SK-N-SH (cell line): ENCODE measurements around the gene LGI4. TPM values are rescaled to one million over a fixed set of nuclear protein-coding genes. Genes with fewer than 3 reads are reported as not detected.

Source experiments
- CTCF ChIA-PET: fragments of 300-600, 350-600 bp; formaldehyde crosslinking; extraction: SDS; loops from one replicate; lab custom pipeline; 2021; lab: Yijun Ruan, JAX
- POLR2A ChIA-PET: fragments of 350-600 bp; sonication (Branson Sonifier 250); formaldehyde crosslinking; extraction: SDS; loops from one replicate; lab custom pipeline; 2020; ENCODE audit warnings: antibody characterized with exemption, inconsistent platforms; lab: Yijun Ruan, JAX
- DNase-seq: peaks from one replicate; pipeline ENCODE4 v3.0.0; 2012
- H2AFZ ChIP-seq: fragments of 200-600 bp; sonication (generic); 2 replicates; pipeline ENCODE4 v1.8.1; 2016; ENCODE audit warnings: antibody characterized with exemption, mild to moderate bottlenecking, low read depth
- H3F3A ChIP-seq: fragments of 200-600 bp; sonication (generic); replicated peaks from 2 replicates; pipeline ENCODE3; 2016; ENCODE audit warnings: antibody characterized with exemption, mild to moderate bottlenecking; ENCODE audit not compliant: insufficient read depth
- H3K27ac ChIP-seq, 2 experiments: fragments of 200-500 bp in 1 of 2; fragments of 200-600 bp in 1 of 2; sonication (Bioruptor generic) in 1 of 2; sonication (generic), shearing (Covaris generic) in 1 of 2; 2 replicates each; pipeline versions ENCODE4 v1.5.1 to v1.6.1; 2014 to 2016; ENCODE audit warnings: low read depth in 2 of 2, inconsistent platforms in 1 of 2, low read length in 1 of 2, mild to moderate bottlenecking in 1 of 2, mixed read lengths in 1 of 2
- H3K27me3 ChIP-seq: fragments of 200-600 bp; sonication (generic), shearing (Covaris generic); 2 replicates; pipeline ENCODE4 v1.6.1; 2016; ENCODE audit warnings: mixed run types; ENCODE audit not compliant: insufficient read depth
- H3K36me3 ChIP-seq, 2 experiments: fragments of 200-500 bp in 1 of 2; fragments of 200-600 bp in 1 of 2; sonication (Bioruptor generic) in 1 of 2; sonication (generic) in 1 of 2; replicated peaks in 1 of 2; 2 replicates each; pipeline versions ENCODE3 to v1.5.1; 2014 to 2016; ENCODE audit warnings: low read length in 1 of 2, mild to moderate bottlenecking in 1 of 2; ENCODE audit not compliant: insufficient read depth in 2 of 2, control insufficient read depth in 1 of 2
- H3K4me1 ChIP-seq, 2 experiments: fragments of 200-500 bp in 1 of 2; fragments of 200-600 bp in 1 of 2; sonication (Bioruptor generic) in 1 of 2; sonication (generic), shearing (Covaris generic) in 1 of 2; 2 replicates each; pipeline versions ENCODE4 v1.5.1 to v1.6.1; 2014 to 2016; ENCODE audit warnings: low read depth in 1 of 2, low read length in 1 of 2, mixed run types in 1 of 2; ENCODE audit not compliant: insufficient read depth in 2 of 2, control insufficient read depth in 1 of 2
- H3K4me2 ChIP-seq: fragments of 200-600 bp; sonication (generic), shearing (Covaris generic); 2 replicates; pipeline ENCODE4 v1.6.1; 2017; ENCODE audit warnings: mixed run types
- H3K4me3 ChIP-seq, 2 experiments: fragments of 200-500 bp in 1 of 2; fragments of 200-600 bp in 1 of 2; sonication (Bioruptor generic) in 1 of 2; sonication (generic), shearing (Covaris generic) in 1 of 2; 2 replicates each; pipeline versions ENCODE4 v1.5.1 to v1.8.1; 2014 to 2016; ENCODE audit warnings: low read depth in 2 of 2, inconsistent platforms in 1 of 2, low read length in 1 of 2, mild to moderate bottlenecking in 1 of 2, mixed read lengths in 1 of 2, moderate library complexity in 1 of 2
- H3K79me2 ChIP-seq: fragments of 200-600 bp; sonication (generic); 2 replicates; pipeline ENCODE4 v1.8.1; 2017; ENCODE audit warnings: mild to moderate bottlenecking; ENCODE audit not compliant: insufficient read depth
- H3K9ac ChIP-seq: fragments of 200-600 bp; sonication (generic); 2 replicates; pipeline ENCODE4 v1.6.1; 2017; ENCODE audit warnings: mixed run types
- H3K9me2 ChIP-seq: fragments of 200-600 bp; sonication (generic); 2 replicates; pipeline ENCODE4 v1.6.1; 2017; ENCODE audit warnings: mixed run types
- H3K9me3 ChIP-seq: fragments of 200-600 bp; sonication (generic); 2 replicates; pipeline ENCODE4 v1.6.1; 2017; ENCODE audit warnings: mixed run types, mild to moderate bottlenecking, moderate library complexity
- H4K20me1 ChIP-seq: fragments of 200-600 bp; sonication (generic); 2 replicates; pipeline ENCODE4 v1.6.1; 2017; ENCODE audit warnings: mild to moderate bottlenecking, mixed run types; ENCODE audit not compliant: insufficient read depth
- EP300 ChIP-seq, 2 experiments: IDR thresholded peaks; 2 replicates each; pipeline versions ENCODE4 v1.4.0 to v1.6.1; 2012; ENCODE audit warnings: borderline replicate concordance in 1 of 2, low read depth in 1 of 2, low read length in 1 of 2
- JUND ChIP-seq: IDR thresholded peaks from 2 replicates; pipeline ENCODE4 v1.4.0; 2012
- MEF2A ChIP-seq: IDR thresholded peaks from 2 replicates; pipeline ENCODE4 v1.4.0; 2012; ENCODE audit warnings: low read depth, borderline replicate concordance
- MXI1 ChIP-seq: IDR thresholded peaks from 2 replicates; pipeline ENCODE4 v1.6.1; 2012; ENCODE audit warnings: mild to moderate bottlenecking, low read depth, low read length, improper control_type of control experiment
- NRF1 ChIP-seq: IDR thresholded peaks from 2 replicates; pipeline ENCODE4 v1.6.1; 2012; ENCODE audit warnings: low read depth, mild to moderate bottlenecking, low read length
- RAD21 ChIP-seq: IDR thresholded peaks from 2 replicates; pipeline ENCODE4 v1.6.1; 2012; ENCODE audit warnings: mild to moderate bottlenecking, low read length
- RCOR1 ChIP-seq: fragments of 150-350 bp; IDR thresholded peaks from 2 replicates; pipeline ENCODE4 v1.6.1; 2017; ENCODE audit warnings: antibody characterized with exemption, low read length
- RFX5 ChIP-seq: IDR thresholded peaks from 2 replicates; pipeline ENCODE4 v1.6.1; 2012; ENCODE audit warnings: mild to moderate bottlenecking, improper control_type of control experiment, low read length
- RXRA ChIP-seq: IDR thresholded peaks from 2 replicates; pipeline ENCODE4 v1.4.0; 2012; ENCODE audit warnings: low read depth, mild to moderate bottlenecking, borderline replicate concordance
- SIN3A ChIP-seq: IDR thresholded peaks from 2 replicates; pipeline ENCODE4 v1.6.1; 2012; ENCODE audit warnings: low read depth, mild to moderate bottlenecking, low read length, moderate library complexity, borderline replicate concordance
- SMC3 ChIP-seq: IDR thresholded peaks from 2 replicates; pipeline ENCODE4 v1.6.1; 2012; ENCODE audit warnings: low read depth, low read length, improper control_type of control experiment
- TAF1 ChIP-seq: IDR thresholded peaks from 2 replicates; pipeline ENCODE4 v1.6.1; 2012; ENCODE audit warnings: low read depth, mild to moderate bottlenecking, low read length, moderate library complexity, borderline replicate concordance
- TEAD4 ChIP-seq: IDR thresholded peaks from 2 replicates; pipeline ENCODE4 v1.4.0; 2012; ENCODE audit warnings: mild to moderate bottlenecking, borderline replicate concordance; ENCODE audit not compliant: insufficient read depth
- YY1 ChIP-seq: IDR thresholded peaks from 2 replicates; pipeline ENCODE4 v1.4.0; 2012; ENCODE audit warnings: low read depth, mild to moderate bottlenecking
- WGBS: methylation state at CpG from one replicate; pipeline ENCODE4 v1.1.6; 2017; ENCODE audit warnings: low lambda C conversion rate; 5-methylcytosine and 5-hydroxymethylcytosine counted together
- polyA plus RNA-seq, 3 experiments: library from polyadenylated mRNA; depleted of rRNA; stranded (reverse); fragments of >200 nt; gene quantifications; 2 replicates each; pipeline ENCODE4 v1.2.3, GENCODE V29; 2012
- TF ChIP-seq, protein P1 (sequence below): IDR thresholded peaks from 2 replicates; pipeline ENCODE4 v1.4.0; 2012; ENCODE audit warnings: low read depth, borderline replicate concordance
- TF ChIP-seq, protein P2 (sequence below): IDR thresholded peaks from 2 replicates; pipeline ENCODE4 v1.6.1; 2012; ENCODE audit warnings: mild to moderate bottlenecking, low read depth, low read length, moderate library complexity
- TF ChIP-seq, protein P3 (sequence below): IDR thresholded peaks from 2 replicates; pipeline ENCODE4 v1.4.0; 2012; ENCODE audit warnings: low read depth, borderline replicate concordance

LGI4 gene
- polyA plus RNA-seq, 1 of the 3 experiments (the other 2 are of a cell fraction): 0.05 TPM

DNA sequence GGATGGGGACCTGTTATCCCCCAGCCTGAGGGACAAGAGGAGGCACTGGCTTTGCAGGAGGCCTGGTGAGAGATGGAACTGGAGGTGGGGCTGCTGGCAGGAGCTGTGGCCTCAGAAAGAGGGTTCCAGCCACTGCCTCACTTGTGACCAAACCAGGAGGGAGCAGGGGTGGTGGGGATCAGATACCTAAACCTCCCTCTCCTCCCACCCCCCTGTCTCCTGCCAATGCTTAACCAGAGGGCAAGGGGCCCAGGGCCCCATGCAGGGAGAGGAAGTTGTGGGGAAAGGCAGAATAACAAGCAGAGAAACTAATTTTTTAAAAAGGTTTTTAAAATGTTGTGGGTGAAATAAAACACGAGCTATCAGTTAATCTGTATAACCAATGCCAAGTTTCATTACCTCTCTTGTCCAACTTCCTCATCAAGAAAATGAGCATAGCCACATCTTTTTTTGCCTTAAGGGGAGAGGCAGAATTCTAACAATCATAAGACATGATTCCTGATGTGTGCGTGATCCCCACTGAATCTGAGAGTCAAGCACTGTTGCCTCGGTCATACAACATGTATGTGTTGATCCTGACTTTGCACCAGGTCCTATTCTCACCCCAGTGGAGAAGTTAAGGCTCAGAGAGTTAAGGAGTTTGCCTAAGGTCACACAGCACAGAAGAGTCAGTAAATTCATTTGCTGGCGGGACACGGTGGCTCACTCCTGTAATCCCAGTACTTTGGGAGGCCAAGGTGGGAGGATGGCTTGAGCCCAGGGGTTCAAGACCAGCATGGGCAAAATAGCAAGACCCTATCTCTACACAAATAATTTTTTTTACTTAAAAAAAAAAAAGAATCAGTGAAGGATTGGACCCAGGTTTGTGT, 32.6 kb upstream of the LGI4 start (continued):
- TF ChIP-seq, protein P1, sequence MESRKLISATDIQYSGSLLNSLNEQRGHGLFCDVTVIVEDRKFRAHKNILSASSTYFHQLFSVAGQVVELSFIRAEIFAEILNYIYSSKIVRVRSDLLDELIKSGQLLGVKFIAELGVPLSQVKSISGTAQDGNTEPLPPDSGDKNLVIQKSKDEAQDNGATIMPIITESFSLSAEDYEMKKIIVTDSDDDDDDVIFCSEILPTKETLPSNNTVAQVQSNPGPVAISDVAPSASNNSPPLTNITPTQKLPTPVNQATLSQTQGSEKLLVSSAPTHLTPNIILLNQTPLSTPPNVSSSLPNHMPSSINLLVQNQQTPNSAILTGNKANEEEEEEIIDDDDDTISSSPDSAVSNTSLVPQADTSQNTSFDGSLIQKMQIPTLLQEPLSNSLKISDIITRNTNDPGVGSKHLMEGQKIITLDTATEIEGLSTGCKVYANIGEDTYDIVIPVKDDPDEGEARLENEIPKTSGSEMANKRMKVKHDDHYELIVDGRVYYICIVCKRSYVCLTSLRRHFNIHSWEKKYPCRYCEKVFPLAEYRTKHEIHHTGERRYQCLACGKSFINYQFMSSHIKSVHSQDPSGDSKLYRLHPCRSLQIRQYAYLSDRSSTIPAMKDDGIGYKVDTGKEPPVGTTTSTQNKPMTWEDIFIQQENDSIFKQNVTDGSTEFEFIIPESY: no peak
- TF ChIP-seq, protein P2, sequence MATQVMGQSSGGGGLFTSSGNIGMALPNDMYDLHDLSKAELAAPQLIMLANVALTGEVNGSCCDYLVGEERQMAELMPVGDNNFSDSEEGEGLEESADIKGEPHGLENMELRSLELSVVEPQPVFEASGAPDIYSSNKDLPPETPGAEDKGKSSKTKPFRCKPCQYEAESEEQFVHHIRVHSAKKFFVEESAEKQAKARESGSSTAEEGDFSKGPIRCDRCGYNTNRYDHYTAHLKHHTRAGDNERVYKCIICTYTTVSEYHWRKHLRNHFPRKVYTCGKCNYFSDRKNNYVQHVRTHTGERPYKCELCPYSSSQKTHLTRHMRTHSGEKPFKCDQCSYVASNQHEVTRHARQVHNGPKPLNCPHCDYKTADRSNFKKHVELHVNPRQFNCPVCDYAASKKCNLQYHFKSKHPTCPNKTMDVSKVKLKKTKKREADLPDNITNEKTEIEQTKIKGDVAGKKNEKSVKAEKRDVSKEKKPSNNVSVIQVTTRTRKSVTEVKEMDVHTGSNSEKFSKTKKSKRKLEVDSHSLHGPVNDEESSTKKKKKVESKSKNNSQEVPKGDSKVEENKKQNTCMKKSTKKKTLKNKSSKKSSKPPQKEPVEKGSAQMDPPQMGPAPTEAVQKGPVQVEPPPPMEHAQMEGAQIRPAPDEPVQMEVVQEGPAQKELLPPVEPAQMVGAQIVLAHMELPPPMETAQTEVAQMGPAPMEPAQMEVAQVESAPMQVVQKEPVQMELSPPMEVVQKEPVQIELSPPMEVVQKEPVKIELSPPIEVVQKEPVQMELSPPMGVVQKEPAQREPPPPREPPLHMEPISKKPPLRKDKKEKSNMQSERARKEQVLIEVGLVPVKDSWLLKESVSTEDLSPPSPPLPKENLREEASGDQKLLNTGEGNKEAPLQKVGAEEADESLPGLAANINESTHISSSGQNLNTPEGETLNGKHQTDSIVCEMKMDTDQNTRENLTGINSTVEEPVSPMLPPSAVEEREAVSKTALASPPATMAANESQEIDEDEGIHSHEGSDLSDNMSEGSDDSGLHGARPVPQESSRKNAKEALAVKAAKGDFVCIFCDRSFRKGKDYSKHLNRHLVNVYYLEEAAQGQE: no peak
- TF ChIP-seq, all 33 proteins: peak for 0

DNA sequence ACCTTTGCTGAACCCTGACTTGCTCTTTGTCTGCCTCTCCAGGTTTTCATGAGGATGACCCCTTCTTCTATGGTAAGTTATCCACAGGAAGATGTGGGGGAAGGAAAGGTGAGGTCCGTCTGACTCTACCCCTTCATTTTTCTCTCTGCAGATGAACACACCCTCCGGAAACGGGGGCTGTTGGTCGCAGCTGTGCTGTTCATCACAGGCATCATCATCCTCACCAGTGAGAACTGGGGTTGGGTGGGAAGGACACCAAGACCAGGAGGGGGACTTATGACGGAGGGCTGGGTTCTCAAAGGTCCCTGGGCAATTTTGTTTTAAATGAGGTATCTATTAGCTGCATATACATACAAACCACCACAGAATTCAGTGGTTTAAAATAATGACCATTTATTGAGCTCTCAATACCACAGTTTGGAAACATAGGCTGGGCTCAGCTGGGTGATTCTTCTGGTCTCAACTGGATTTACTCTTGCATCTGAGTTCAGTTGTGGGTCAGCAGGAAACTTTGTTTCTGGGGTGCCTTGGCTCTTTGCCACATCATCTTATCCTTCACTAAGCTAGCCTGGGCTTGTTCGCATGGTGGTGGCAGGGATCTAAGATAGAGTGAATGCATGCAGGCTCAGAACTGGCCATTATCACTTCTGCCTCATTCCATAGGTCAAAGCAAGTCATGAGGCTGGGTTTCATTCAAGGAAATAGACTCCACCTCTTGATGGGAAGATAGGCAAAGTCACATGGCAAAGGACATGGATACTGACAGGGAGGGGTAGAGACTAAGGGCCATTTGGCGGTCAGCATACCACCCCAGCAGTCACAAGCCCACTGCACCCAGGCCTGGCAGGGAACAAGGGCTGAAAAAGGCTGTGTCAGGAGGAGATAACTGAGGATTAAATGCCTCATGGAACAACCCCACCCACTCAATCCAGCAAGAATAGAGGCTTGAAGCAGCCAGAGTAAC, 31.5 kb upstream of the LGI4 start:
- no peak overlapping the region for H3K27ac ChIP-seq
- H3K36me3 ChIP-seq: peaks cover 8 to 63% of the 10 kb centered on the region in 2 experiments
- no peaks in the 10 kb centered on the region; the same call in 1 of the 2 replicates for H3K9me3 ChIP-seq
- TF ChIP-seq EP300 (IDR thresholded peaks at IDR 0.05; ENCODE audit: borderline replicate concordance in 1 of 2, low read depth in 1 of 2, low read length in 1 of 2) (no peak), SIN3A (no peak), MXI1 (no peak), RCOR1 (no peak), TEAD4 (no peak), JUND (no peak), RXRA (no peak), SMC3 (no peak), TAF1 (no peak), RFX5 (no peak), MEF2A (no peak), YY1 (no peak), RAD21 (no peak), NRF1 (no peak)
- TF ChIP-seq, protein P3, sequence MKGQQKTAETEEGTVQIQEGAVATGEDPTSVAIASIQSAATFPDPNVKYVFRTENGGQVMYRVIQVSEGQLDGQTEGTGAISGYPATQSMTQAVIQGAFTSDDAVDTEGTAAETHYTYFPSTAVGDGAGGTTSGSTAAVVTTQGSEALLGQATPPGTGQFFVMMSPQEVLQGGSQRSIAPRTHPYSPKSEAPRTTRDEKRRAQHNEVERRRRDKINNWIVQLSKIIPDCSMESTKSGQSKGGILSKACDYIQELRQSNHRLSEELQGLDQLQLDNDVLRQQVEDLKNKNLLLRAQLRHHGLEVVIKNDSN: no peak
- WGBS: 73% methylated on average over 7 of the region's 7 CpGs
- H3F3A ChIP-seq: no peaks in the 10 kb centered on the region
- H3K9me2 ChIP-seq: no peaks in the 10 kb centered on the region
- H3K4me3 ChIP-seq: no peak overlapping the region
- no peak overlapping the region for H3K9ac ChIP-seq
- H3K27me3 ChIP-seq: no peaks in the 10 kb centered on the region
- CTCF ChIA-PET: interaction anchor here (1.3 to 1.6 kb wide), 3 partner anchors 12 to 24 kb away, joined by 3 to 4 read pairs (median 3); no protein-coding TSS in a partner anchor
- no peak overlapping the region for H3K4me2 ChIP-seq
- DNase-seq: no peak
- H3K4me1 ChIP-seq: no peaks in the 10 kb centered on the region; a peak in 1 of 4 replicates
- POLR2A ChIA-PET: no interaction called here
- H2AFZ ChIP-seq: no peak overlapping the region
- H4K20me1 ChIP-seq: no peaks in the 10 kb centered on the region
- H3K79me2 ChIP-seq: no peaks in the 10 kb centered on the region
